NCI-H1092 treated with DMSO at 0.1 percent for 48 hours (cell line): ENCODE data around the gene BLACAT1.
"Not testable (repeated sequence)": the region's sequence is repeated elsewhere in the genome, so short reads cannot be mapped to it uniquely, and the experiment has no call there.

Experiments used
- DNase-seq: peaks from one replicate; lab custom pipeline; 2025; lab: John Stamatoyannopoulos, UW

Gene BLACAT1

DNA sequence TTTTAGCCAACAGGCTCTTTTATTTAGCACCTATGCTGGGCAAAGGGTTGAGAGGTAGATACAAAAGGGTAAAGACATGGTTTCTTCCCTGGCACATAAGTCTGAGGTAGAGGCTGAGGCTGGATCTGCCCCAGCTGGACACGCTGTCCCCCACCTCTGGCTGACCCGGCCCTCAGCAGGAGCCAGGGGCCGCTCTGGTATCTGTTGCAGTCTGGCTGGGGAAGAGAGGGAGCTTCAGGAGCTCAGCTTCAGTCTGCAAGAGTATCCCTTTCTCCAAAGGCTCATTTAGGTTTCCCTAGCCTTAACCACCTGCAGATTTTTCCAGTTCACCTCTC lies 14.2 kb downstream of the BLACAT1 start:
- DNase-seq, result no peak

DNA sequence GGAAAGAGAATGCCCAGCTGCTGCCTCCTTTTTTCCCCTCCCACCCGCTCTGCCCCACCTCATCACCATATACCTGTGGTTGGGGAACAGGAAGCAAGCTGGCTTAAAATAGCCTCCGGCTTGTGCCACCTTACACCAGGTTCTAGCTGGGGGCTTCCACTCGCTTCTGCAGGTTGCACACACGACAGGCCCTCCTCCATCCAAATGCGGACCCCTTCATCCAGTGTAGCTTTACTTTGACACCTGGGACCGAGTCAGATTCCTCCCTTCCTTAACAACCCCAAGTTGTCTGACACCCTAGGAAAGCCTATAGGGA lies 14.6 kb downstream of the BLACAT1 start:
- no peak for DNase-seq

DNA sequence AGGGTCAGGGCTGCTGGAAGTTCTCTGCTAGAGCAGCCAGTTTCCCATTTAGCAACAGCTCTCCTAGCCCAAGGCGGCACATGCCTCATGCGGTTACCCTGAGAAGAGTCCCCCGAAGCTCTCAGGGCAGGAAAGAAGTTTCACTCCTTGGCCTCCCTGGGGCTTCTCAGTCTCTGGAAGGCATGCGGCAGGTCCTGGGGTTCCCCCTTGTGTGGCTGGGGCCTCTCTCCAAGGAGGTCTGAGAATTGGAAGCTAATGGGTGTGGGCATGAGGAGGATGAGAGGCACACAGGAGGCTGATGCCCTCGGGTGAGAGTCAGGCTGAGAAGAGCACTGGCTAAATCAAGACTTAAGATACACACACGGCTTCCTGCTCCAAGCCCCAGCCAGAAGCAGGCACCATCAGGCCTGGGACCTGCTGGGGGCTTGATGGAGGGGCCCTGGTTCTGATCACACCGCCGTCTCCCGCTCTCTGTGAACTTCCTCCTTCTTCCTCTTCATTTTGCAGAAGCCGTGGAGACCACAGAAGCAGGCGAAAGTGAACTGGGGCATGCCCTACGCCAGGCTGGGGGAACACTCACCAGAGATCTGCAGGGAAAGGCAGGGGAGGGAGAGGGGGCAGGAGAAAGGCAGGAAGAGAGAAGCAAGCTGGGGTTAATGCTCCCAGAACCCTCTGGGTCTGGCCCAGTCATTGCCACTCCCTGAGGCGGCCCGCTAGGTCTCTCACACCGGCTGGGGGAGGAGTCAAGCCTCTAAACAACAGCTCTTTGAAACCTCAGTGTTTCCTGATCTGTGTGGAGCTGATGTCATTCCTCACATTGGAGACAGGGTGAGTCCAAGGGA lies 15.1 kb downstream of the BLACAT1 start:
- DNase-seq, result peak; percentile 20

DNA sequence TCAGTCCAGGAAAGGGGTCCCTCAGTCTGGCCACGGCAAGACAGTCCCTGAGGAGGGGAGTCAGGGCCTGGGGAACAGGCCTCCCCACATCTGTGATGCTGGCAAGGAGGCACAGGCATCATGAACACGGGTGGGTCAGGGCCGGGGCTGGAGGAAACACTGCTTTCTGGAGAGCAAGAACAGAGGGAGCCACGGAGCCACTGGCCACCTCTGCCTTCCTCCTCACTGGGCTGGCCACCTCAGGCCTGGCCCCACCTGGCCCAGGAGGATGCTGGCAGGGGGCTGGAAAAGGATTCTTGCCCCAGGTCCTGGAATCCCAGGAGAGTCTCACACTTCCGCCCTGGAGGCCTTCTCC lies 15.7 kb downstream of the BLACAT1 start:
- no peak for DNase-seq

DNA sequence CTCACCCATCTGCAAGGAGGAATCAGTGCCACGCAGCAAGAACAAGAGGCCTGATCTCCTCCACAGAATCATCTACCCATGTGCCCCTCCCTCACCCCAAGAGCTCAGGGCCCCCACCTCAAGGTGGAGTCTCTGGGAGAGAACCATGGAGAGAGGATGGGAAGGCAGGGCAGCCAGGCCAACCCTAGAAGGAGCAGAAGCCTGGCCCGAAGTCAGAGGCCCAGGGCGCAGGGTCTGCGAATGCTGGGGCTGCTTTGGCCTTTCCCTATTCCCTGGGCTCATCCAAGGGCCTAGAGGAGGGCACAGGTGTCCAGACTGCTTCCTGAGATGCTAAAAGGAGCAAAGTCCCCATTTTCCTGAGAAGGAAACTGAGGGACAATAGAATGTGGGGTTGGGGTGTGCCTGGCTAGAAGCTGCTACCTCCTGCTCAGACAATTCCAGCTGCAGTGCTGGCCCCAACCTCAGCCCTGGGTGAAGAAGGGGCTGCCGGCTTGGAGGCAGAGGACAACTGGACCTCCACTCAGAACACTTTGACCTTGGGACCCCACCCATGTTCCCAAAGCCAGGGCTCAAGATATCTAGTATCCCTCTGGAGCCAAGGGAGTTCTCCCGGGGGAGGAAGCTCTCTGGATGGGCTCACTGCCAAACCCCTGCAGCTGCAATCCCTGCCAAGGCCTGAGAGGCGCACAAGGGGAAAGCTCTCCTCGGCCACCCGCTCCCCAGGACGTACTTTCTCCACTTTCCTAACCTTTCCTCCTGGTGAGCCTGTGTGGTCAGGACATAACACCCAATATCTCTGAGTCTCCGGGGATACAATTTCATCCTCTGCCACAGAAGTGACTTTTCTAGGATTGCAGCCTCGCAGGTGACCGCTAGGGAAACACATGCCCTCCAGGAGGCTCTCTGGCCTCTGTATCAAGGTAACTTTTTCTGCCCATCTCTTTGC lies 17.4 kb downstream of the BLACAT1 start:
- peak; percentile 91 for DNase-seq

DNA sequence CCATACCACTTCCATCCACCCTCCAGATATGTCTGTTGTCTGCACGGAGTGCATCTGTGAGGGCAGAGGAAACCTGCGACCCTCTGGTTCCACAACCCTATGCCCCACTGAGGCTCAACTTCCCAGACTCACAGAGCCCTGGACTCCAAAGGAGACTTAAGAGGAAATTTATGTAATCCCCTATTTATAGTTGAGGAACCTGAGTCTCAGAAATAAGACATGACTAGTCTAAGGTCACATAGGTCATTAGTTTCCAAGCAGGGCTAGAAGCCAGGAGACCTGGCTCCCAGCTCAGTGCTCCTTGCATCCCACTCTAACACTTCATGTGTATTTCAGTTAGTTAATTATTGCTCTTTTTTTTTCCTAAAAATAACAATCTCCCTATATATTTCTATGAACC lies 18.3 kb downstream of the BLACAT1 start:
- no peak for DNase-seq

DNA sequence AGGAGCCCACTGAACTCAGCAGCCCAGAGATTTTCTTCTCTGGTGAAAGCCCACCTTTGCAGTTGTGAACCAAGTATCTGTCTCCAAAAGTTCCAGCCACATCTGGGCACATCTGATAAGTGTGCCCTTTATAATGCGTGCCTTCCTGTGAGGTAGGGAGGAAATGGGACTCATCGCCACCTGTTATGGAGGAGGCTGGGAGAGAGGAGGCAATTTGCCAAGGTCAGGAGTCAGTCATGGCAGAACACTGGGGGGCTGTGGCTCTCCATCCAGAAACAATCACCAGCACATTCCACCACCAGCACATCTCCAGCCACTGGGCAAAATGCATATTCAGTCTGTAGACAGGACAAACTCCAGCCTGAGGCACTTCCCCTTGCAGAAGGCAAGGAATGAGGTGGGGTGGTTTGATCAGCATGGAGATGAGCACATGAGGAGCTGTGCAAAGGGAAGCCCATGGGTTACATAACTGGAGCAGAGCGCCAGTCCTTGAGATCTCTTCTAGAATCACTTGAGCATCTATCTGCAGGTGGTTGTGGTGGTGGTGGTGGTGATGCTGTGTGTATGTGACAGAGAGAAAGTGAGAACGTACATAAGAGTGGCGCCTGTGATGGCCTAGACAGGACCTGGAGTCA lies 19.0 kb downstream of the BLACAT1 start:
- DNase-seq, result no peak

DNA sequence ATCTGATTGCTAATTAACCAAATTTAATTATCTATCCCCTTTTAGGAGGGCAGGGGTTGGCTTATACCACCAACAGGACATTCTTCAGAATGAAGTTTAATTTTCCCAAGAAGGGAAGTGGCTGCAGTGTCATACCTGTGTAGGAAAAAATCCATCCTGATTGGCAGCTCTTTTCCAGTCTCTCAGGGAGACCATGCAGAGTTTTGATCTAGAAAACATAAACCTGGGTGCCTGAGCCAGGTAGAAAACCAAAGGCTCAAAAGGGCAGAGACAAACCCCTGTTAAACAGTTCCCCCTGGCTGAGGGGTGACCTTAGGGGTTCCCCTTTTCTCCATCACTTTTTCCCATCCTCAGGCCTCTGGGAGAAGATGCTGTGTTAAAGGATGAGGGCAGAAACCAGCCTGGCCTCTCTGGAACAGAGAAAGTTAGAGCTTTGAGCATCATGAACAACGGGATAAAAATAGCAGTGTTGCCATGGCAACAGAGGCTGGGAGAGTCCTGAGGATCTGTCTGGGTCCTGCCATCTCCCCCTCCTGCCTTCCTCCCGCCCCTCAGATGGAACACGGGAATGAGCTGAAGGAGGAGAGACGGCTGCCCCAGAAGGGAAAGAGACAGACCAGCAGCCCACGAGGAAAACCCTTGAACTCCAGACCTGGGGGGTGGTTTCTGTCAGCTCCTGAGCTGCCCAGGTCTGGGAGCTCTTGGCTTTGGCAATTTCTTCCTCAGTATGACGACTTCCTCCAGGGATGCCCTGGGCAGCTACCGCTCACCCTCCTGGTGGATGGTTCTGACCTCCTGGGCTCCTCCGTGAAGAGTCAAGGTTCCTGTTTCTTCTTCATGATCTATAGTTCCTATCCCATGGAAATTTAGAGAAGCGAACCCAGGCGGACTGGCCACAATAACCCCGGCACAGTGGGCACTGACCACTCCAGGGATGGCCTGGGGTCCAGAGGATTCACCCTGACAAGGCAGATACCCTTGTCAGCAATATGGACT lies 20.0 kb downstream of the BLACAT1 start:
- DNase-seq, result no peak

DNA sequence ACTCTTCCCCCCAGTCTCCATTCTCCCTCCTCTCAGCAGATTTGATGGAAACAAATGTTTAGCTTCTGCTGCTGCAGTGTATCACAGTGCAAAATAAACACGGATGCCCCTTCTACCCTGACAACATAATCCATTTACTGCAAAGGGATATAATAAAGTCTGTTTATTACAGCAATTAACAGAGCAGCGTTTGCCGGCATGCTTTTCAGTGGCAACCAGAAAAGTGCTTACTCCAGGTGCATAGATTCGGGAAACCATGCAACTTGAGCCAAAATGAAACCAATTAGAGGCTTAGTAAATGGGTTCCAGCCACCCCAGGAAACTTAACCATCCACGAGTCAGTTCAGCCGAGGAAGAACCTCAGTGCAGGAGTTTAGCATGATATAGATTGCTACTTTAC lies 21.1 kb downstream of the BLACAT1 start:
- DNase-seq, result peak; percentile 88

DNA sequence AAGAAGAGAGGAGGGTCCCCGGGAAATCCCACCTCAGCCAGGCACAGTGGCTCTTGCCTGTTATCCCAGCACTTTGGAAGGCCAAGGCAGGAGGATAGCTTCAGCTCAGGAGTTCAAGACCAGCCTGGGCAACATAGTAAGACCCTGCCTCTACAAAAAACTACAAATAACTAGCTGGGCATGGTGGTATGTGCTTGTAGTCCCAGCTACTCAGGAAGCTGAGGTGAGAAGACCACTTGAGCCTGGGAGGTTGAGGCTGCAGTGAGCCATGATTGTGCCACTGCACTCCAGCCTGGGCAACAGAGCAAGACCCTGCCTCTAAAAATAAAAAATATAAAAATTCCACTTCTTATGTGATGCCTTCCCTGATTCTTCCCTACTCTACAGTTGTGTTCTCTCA lies 23.2 kb downstream of the BLACAT1 start:
- not testable (repeated sequence) for DNase-seq

DNA sequence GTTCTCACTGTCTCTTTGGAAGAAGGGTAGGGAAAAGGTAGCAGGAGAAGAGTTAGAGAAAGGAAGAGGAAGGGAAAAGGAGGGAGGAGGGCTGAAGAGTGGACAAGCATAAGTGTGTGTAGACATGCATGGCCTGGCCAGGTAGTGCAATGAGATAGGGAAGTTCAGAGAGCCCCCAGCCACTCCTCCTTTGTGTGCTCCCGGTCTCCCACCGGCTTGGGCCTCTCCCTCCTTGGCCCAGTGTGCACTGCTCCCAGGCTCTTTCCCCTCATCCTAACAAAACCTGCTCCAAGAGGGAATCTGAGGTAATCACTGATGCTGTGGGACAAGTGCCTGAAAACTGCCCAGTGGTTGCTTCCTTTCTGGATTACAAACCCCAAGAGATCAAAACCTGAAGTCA lies 23.7 kb downstream of the BLACAT1 start:
- DNase-seq, result no peak

DNA sequence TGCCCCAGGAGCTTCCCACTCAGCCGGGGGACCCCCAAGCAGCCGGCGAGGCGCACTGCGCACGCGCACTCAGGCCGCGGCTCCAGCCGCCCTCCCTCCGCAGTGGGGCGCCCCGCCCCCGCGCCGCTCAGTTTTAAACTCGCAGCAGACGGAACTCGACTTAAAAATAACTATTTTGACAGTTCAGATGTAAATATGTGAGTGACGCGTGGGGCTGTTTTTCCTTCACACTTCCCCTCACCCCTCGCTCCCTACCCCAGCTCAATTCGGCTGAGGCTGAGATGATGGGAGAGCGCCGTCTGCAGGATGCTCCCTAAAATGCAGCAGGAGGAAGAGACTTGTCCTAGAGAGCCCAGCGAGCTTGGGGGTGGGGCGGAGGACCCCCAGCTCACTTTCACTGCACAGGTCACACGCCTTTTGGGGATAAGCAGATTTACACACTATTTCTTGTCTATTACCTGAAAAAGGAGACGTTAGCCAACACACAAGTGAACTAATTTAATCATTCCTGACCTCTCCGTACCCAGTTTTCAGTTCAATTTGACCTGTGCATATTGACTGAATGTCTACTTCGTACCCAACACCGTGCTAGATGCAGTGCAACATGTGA lies 25.0 kb downstream of the BLACAT1 start:
- peak; percentile 24 for DNase-seq

DNA sequence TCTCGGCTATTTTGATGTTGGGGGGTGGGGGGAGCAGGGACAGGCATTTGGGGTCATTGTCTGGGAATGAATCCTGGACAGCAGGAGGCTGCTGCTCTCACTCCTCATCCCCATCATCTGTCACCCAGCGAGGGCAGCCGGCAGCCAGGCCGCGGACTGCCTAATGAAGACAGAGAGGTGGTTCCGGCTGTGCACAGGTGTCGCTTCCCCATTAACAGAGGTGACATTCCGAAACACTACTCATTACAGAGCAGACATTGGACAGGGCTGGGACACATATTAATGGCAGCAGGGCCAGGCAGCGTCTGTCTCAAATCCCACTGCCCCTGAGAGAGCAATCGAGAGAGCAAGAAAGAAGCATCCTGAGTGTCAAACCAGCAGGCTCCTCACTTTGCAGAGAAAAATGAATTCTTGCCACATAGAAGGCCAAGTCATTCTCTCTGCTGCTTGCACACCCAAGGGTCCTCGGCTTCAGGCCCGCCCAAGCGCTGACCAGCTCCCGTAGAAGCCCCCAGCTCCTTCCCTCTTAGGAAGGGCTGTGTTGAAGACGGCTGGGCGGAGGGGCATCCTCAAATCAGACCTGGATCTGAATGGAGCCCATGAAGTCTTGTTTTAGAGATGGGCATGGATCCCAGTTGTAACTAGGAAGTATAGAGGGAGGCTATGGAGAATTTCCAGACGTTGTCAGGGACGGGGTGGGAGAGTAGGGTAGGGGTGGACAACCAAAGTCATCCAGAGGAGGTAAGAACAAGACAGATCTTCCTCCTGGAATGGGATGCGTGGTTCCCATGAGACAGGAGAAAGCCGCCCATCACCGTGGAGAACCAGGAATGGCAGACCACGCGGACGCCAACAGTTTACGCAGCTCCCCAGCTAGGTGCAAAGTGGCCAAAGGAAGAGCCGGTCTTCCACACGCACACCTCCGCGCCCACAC lies 25.8 kb downstream of the BLACAT1 start:
- no peak for DNase-seq

DNA sequence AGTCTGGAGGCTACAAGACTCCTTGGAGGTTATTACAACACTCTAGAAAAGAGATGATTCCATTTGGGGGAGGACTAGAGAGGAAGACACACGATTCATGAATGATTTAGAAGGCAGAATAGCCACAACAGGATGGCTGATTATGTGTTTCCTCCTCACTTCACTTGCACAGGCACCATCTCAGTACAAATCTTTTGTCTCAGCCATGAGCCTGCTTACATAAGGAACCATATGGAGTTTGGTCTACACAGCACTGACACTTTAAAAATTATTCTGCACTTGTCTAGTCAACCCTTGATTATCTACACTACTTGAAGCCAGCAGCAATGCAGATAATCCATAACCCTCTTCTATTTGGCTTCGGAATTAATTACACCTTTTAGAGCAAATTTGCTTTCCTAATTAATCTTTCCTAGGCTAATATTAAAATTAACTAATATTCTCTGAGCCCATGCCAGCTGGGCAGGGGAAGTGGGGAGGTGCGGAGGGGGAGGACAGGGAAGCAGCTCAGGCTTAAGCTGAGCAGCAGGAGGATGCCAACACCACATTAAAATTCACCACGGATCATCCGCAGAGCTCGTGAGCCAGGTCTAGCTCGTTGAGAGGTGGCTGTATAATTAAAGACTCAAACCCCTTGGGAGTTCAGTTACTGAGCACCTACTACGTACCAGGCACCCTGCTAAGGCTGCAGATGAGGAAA lies 30.8 kb downstream of the BLACAT1 start:
- DNase-seq, result no peak

DNA sequence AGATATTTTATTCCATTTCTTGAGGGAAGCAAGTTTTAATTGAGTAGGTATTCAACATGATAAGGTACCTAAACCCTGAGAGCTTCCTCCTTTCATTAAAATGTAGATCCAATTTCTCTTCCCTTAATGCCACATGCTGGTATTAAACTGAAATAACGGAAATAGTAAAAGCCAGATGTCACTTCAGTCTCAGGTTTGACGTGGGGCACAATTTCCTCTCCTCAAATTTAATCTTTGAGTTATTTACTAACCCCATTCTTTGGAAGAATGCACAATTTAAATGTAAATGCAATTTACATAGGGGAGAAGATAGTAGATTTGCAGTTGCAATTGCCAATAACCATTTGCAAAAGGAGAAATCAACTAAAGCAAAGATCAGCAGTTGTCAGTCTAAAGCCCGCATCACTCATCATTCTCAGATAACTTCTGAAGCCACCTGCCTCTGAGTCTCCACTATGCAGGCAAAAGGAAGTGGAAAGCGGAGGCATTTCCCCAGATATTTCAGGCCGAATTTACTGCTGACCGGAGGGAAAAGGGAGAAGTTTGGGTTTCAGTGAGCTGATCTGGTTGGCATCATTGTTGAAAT lies 31.9 kb downstream of the BLACAT1 start:
- DNase-seq, result no peak

DNA sequence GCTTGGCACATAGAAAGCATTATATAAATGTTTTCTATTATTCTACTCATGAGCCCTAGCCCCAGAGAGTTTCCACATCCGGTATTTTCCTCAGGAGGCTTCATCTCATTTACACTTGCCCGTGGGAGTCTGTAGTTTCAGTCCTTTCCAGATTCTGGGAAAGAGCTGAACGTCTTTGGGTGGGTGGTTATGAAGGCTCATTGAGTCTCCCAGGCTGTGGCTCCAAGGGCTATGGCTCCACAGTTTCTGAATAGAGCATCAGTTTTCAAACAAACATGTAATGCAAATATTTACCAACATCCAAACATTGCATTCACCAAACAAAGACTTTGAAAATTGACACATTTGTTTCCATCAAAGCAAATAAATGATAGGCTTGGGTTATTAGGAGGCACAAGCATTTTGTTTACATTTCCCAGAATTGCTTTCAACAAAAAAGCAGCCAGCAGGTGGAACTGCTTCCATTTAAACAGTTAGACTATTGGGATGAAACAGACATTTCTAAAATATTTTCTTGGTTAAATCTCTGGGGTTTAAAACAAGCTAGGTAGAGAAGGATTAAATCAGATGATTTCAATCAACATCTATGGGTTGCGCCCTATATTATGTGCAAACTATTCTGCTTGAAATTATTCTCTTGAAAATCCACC lies 32.7 kb downstream of the BLACAT1 start:
- peak; percentile 45 for DNase-seq

DNA sequence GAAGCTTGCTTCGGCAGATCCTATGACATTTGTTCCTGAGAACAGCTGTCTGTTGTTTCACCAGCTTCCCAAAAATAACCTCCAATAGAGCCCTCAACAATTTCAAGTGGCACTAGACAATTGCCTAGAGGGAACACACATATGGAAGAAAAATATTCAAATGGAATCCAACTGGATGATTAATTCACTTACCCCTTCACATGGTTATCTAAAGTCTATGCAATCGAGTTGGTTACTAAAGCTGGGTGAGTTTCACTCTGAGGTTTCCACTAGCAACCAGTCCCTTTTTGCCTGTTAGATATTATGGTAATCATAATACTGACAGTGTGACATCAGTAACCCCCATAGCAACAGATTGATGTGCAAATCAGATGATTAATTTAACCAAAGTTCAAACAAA lies 34.0 kb downstream of the BLACAT1 start, which contains the start of gene LEMD1:
Gene LEMD1, minus strand, starts transcription at position 259 of the 400 bp plus-strand sequence. CDS start 1,520 bp downstream, outside the sequence.
- peak; percentile 23 for DNase-seq

DNA sequence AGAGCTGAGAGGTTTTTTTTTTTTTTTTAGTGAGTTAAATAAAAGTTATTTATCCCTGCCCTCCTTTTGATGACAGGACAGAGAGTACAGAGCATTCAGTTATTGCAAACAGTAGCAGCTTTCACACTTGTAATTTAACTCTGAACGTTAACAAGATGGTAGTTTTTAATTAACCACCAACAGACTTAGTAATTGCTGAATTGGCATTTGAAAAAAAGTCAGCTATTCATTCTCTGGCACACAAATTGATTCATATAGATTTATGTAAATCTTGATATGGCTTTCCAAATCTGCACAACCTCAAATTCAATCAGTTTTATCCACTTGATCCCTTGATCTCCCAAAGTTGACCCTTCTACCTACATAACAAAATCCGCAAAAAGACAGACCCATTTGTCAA lies 34.9 kb downstream of the BLACAT1 start:
- DNase-seq, result no peak
